GM23248 (cell line): ENCODE measurements around the gene BCL2. TPM values are rescaled to one million over a fixed set of nuclear protein-coding genes. Genes with fewer than 3 reads are reported as not detected.

Source experiments
- DNase-seq: peaks from one replicate; pipeline ENCODE4 v3.0.0-alpha.2; 2015
- H2AFZ ChIP-seq: fragments of 200-600 bp; sonication (generic); 2 replicates; pipeline ENCODE4 v1.6.1; 2016; ENCODE audit warnings: antibody characterized with exemption
- H3F3A ChIP-seq: fragments of 200-600 bp; sonication (generic); 2 replicates; pipeline ENCODE4 v1.6.1; 2016; ENCODE audit warnings: mild to moderate bottlenecking, antibody characterized with exemption, mixed run types; ENCODE audit not compliant: insufficient read depth
- H3K27ac ChIP-seq: fragments of 200-600 bp; sonication (generic); 2 replicates; pipeline ENCODE4 v1.5.1; 2016; ENCODE audit warnings: mild to moderate bottlenecking
- H3K27me3 ChIP-seq: fragments of 200-600 bp; sonication (generic); replicated peaks from 2 replicates; pipeline ENCODE4 v1.6.1; 2016; ENCODE audit warnings: mild to moderate bottlenecking; ENCODE audit not compliant: insufficient read depth
- H3K36me3 ChIP-seq: fragments of 200-600 bp; sonication (generic); 2 replicates; pipeline ENCODE4 v1.6.1; 2016; ENCODE audit warnings: low read depth, mild to moderate bottlenecking
- H3K4me1 ChIP-seq: fragments of 200-600 bp; sonication (generic); 2 replicates; pipeline ENCODE4 v1.6.1; 2016; ENCODE audit warnings: mild to moderate bottlenecking; ENCODE audit not compliant: insufficient read depth
- H3K4me2 ChIP-seq: fragments of 200-600 bp; sonication (generic); one replicate; pipeline ENCODE4 v1.6.1; 2016; ENCODE audit warnings: mild to moderate bottlenecking; ENCODE audit not compliant: unreplicated experiment
- H3K4me3 ChIP-seq: fragments of 200-600 bp; sonication (generic); 2 replicates; pipeline ENCODE4 v1.5.1; 2016; ENCODE audit warnings: mild to moderate bottlenecking
- H3K79me2 ChIP-seq: fragments of 200-600 bp; sonication (generic); 2 replicates; pipeline ENCODE4 v1.6.1; 2016; ENCODE audit warnings: mild to moderate bottlenecking; ENCODE audit not compliant: insufficient read depth
- H3K9ac ChIP-seq: fragments of 200-600 bp; sonication (generic); 2 replicates; pipeline ENCODE4 v1.6.1; 2016; ENCODE audit warnings: mild to moderate bottlenecking
- H3K9me2 ChIP-seq: fragments of 200-600 bp; sonication (generic); 2 replicates; pipeline ENCODE4 v1.6.1; 2016; ENCODE audit warnings: mixed run types, mild to moderate bottlenecking, moderate library complexity; ENCODE audit not compliant: insufficient read depth
- H3K9me3 ChIP-seq: fragments of 200-600 bp; sonication (generic); one replicate; pipeline ENCODE4 v1.6.1; 2017; ENCODE audit warnings: low read depth
- H4K20me1 ChIP-seq: fragments of 200-600 bp; sonication (generic); 2 replicates; pipeline ENCODE4 v1.6.0; 2016; ENCODE audit not compliant: insufficient read depth
- EZH2 ChIP-seq: fragments of 200-600 bp; sonication (generic); IDR thresholded peaks from 2 replicates; pipeline ENCODE4 v1.6.1; 2018; ENCODE audit warnings: antibody characterized with exemption, mild to moderate bottlenecking; ENCODE audit not compliant: insufficient read depth, poor library complexity, severe bottlenecking
- EZH2phosphoT487 ChIP-seq: fragments of 200-600 bp; sonication (generic); IDR thresholded peaks from 2 replicates; pipeline ENCODE4 v1.6.1; 2018; ENCODE audit warnings: antibody characterized with exemption, moderate library complexity, mild to moderate bottlenecking, low read depth; ENCODE audit not compliant: insufficient read depth
- WGBS, 2 experiments: methylation state at CpG; one replicate each; pipeline ENCODE4 v1.1.6; 2015 to 2017; ENCODE audit warnings: low lambda C conversion rate in 2 of 2, low coverage in 1 of 2; ENCODE audit errors: missing lambda C conversion rate in 2 of 2; 5-methylcytosine and 5-hydroxymethylcytosine counted together
- in situ Hi-C: fragments of 300-500 bp; cut with MboI; formaldehyde crosslinking; loops from 2 replicates; pipeline ENCODE4 v1.15.0; 2020
- polyA plus RNA-seq: library from polyadenylated mRNA; unstranded; fragments of >200 nt; fragmentation: Nextera tagmentation; extraction: Ambion mirVana; gene quantifications from 2 replicates; pipeline ENCODE4 v1.2.1, GENCODE V29; 2016
- total RNA-seq: library from RNA; depleted of rRNA; stranded (reverse); fragments of >200 nt; shearing (Covaris generic); gene quantifications from 2 replicates; pipeline ENCODE4 v1.2.3, GENCODE V29; 2014

BCL2 gene
- total and polyA plus RNA-seq, 2 experiments from 2014 or later: 0.30 to 1.5 TPM

GRCh38 chr18:63154350-63155152, 165.0 kb downstream of the BCL2 start:
- H3K9me3 ChIP-seq: no peaks in the 10 kb centered on the region
- no peak overlapping the region for H2AFZ ChIP-seq
- H3K27me3 ChIP-seq: no peaks in the 10 kb centered on the region
- no peaks in the 10 kb centered on the region for H3K4me1 ChIP-seq
- in situ Hi-C loops: no loop called here
- DNase-seq: no peak
- no peak overlapping the region for H3K4me3 ChIP-seq
- no peaks in the 10 kb centered on the region for H3K9me2 ChIP-seq
- H3K36me3 ChIP-seq: no peaks in the 10 kb centered on the region
- TF ChIP-seq EZH2: no peak
- no peak for TF ChIP-seq EZH2phosphoT487
- no peak overlapping the region for H3K9ac ChIP-seq
- WGBS, 2 experiments: 81 to 86% methylated on average over 10 of the region's 10 CpGs
- H3K4me2 ChIP-seq: no peak overlapping the region
- H3K79me2 ChIP-seq: no peaks in the 10 kb centered on the region
- H3F3A ChIP-seq: no peaks in the 10 kb centered on the region
- H4K20me1 ChIP-seq: no peaks in the 10 kb centered on the region
- H3K27ac ChIP-seq: no peak overlapping the region

DNA sequence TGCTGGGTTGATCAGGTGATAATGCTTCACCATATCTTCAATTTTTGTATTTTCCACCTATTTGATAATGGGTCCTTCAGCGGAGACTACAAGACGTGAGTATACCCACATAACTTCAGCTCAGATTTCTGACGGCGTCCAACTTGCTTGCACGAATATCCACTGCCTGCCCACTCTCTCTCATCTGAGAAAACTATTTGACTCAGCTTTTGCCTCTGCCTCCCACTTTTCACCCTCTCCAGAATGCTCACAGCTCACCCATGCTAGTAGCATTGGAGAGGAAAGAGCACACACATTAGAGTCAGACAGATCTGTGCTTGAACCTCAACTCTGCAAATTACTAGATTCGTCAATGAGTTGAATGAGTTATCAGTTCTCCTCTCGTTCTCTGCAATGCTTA, 166.8 kb downstream of the BCL2 start:
- Histone ChIP-seq H3K27me3 (no peaks in the 10 kb centered on the region), H3K4me2 (no peak overlapping the region), H3K9ac (no peak overlapping the region), H3K36me3 (no peaks in the 10 kb centered on the region), H4K20me1 (no peaks in the 10 kb centered on the region), H3K9me2 (no peaks in the 10 kb centered on the region), H2AFZ (no peak overlapping the region), H3K4me3 (no peak overlapping the region), H3K79me2 (no peaks in the 10 kb centered on the region), H3K4me1 (peaks cover 5% of the 10 kb centered on the region), H3K9me3 (no peaks in the 10 kb centered on the region), H3K27ac (no peak overlapping the region), H3F3A (no peaks in the 10 kb centered on the region; the same call in 1 of the 2 replicates)
- DNase-seq: no peak
- 92 to 95% methylated on average over 7 of the region's 7 CpGs for WGBS, 2 experiments
- in situ Hi-C loops: no loop called here
- TF ChIP-seq EZH2 (no peak), EZH2phosphoT487 (no peak)

DNA sequence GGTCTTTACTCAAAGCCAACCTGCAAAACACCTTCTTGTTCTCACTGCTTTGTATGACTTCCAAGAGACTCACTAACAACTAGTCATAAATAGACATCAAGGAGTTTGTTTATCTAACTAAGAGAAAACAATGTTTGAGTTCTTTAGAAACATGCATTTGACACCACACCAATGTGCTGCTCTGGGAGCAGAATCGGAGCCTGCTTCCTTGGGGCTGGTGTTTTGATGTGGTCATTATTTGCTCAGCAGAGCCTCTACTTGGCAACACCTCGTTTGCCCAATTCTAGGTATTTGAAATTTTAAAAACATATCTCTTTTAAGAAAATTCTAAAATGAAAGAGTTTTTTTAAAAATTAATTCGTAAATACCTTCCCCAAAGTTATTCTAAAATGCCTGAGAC, 167.5 kb downstream of the BCL2 start:
- TF ChIP-seq EZH2phosphoT487: no peak
- TF ChIP-seq EZH2: no peak
- H3K79me2 ChIP-seq: no peaks in the 10 kb centered on the region
- H3K27me3 ChIP-seq: no peaks in the 10 kb centered on the region
- H3K4me3 ChIP-seq: no peak overlapping the region
- no peaks in the 10 kb centered on the region for H3K9me3 ChIP-seq
- in situ Hi-C loops: no loop called here
- no peaks in the 10 kb centered on the region for H3K9me2 ChIP-seq
- no peak overlapping the region for H3K27ac ChIP-seq
- H3K36me3 ChIP-seq: no peaks in the 10 kb centered on the region
- no peak for DNase-seq
- H3F3A ChIP-seq: no peaks in the 10 kb centered on the region; the same call in 1 of the 2 replicates
- H4K20me1 ChIP-seq: no peaks in the 10 kb centered on the region
- no peak overlapping the region for H3K4me2 ChIP-seq
- no peak overlapping the region for H2AFZ ChIP-seq
- peaks cover 8% of the 10 kb centered on the region for H3K4me1 ChIP-seq
- no peak overlapping the region for H3K9ac ChIP-seq
- WGBS, 2 experiments: 44 to 48% methylated on average over 3 of the region's 3 CpGs

- H3K9me3 ChIP-seq: no peaks in the 10 kb centered on the region
- 94 to 96% methylated on average over 5 of the region's 5 CpGs for whole genome bisulfite sequencing, 2 experiments
- TF ChIP-seq EZH2phosphoT487 (no peak), EZH2 (no peak)
These were observed 168.0 kb downstream of the BCL2 start for GRCh38 chr18:63151539-63151938.

More at GRCh38 chr18:63151539-63151938, 168.0 kb downstream of the BCL2 start:
- Histone ChIP-seq H3K4me3 (no peak overlapping the region), H3K9ac (no peak overlapping the region), H3F3A (no peaks in the 10 kb centered on the region; the same call in 1 of the 2 replicates), H3K27ac (no peak overlapping the region), H3K4me2 (no peak overlapping the region), H3K36me3 (no peaks in the 10 kb centered on the region), H3K4me1 (peaks cover 11% of the 10 kb centered on the region), H3K79me2 (no peaks in the 10 kb centered on the region), H2AFZ (no peak overlapping the region), H3K9me2 (no peaks in the 10 kb centered on the region), H4K20me1 (no peaks in the 10 kb centered on the region), H3K27me3 (no peaks in the 10 kb centered on the region)
- in situ Hi-C loops: no loop called here
- DNase-seq: no peak
